GM23248 (cell line): Measurements from ENCODE around the gene PCDHB4. TPM values are rescaled to one million over a fixed set of nuclear protein-coding genes. Genes with fewer than 3 reads are reported as not detected.
"Not testable (repeated sequence)": the region's sequence is repeated elsewhere in the genome, so short reads cannot be mapped to it uniquely, and the experiment has no call there.

Experiments
- DNase-seq: peaks from one replicate; pipeline ENCODE4 v3.0.0-alpha.2; 2015
- H2AFZ ChIP-seq: fragments of 200-600 bp; sonication (generic); 2 replicates; pipeline ENCODE4 v1.6.1; 2016; ENCODE audit warnings: antibody characterized with exemption
- H3F3A ChIP-seq: fragments of 200-600 bp; sonication (generic); 2 replicates; pipeline ENCODE4 v1.6.1; 2016; ENCODE audit warnings: mild to moderate bottlenecking, antibody characterized with exemption, mixed run types; ENCODE audit not compliant: insufficient read depth
- H3K27ac ChIP-seq: fragments of 200-600 bp; sonication (generic); 2 replicates; pipeline ENCODE4 v1.5.1; 2016; ENCODE audit warnings: mild to moderate bottlenecking
- H3K27me3 ChIP-seq: fragments of 200-600 bp; sonication (generic); replicated peaks from 2 replicates; pipeline ENCODE4 v1.6.1; 2016; ENCODE audit warnings: mild to moderate bottlenecking; ENCODE audit not compliant: insufficient read depth
- H3K36me3 ChIP-seq: fragments of 200-600 bp; sonication (generic); 2 replicates; pipeline ENCODE4 v1.6.1; 2016; ENCODE audit warnings: low read depth, mild to moderate bottlenecking
- H3K4me1 ChIP-seq: fragments of 200-600 bp; sonication (generic); 2 replicates; pipeline ENCODE4 v1.6.1; 2016; ENCODE audit warnings: mild to moderate bottlenecking; ENCODE audit not compliant: insufficient read depth
- H3K4me2 ChIP-seq: fragments of 200-600 bp; sonication (generic); one replicate; pipeline ENCODE4 v1.6.1; 2016; ENCODE audit warnings: mild to moderate bottlenecking; ENCODE audit not compliant: unreplicated experiment
- H3K4me3 ChIP-seq: fragments of 200-600 bp; sonication (generic); 2 replicates; pipeline ENCODE4 v1.5.1; 2016; ENCODE audit warnings: mild to moderate bottlenecking
- H3K79me2 ChIP-seq: fragments of 200-600 bp; sonication (generic); 2 replicates; pipeline ENCODE4 v1.6.1; 2016; ENCODE audit warnings: mild to moderate bottlenecking; ENCODE audit not compliant: insufficient read depth
- H3K9ac ChIP-seq: fragments of 200-600 bp; sonication (generic); 2 replicates; pipeline ENCODE4 v1.6.1; 2016; ENCODE audit warnings: mild to moderate bottlenecking
- H3K9me2 ChIP-seq: fragments of 200-600 bp; sonication (generic); 2 replicates; pipeline ENCODE4 v1.6.1; 2016; ENCODE audit warnings: mixed run types, mild to moderate bottlenecking, moderate library complexity; ENCODE audit not compliant: insufficient read depth
- H3K9me3 ChIP-seq: fragments of 200-600 bp; sonication (generic); one replicate; pipeline ENCODE4 v1.6.1; 2017; ENCODE audit warnings: low read depth
- H4K20me1 ChIP-seq: fragments of 200-600 bp; sonication (generic); 2 replicates; pipeline ENCODE4 v1.6.0; 2016; ENCODE audit not compliant: insufficient read depth
- EZH2 ChIP-seq: fragments of 200-600 bp; sonication (generic); IDR thresholded peaks from 2 replicates; pipeline ENCODE4 v1.6.1; 2018; ENCODE audit warnings: antibody characterized with exemption, mild to moderate bottlenecking; ENCODE audit not compliant: insufficient read depth, poor library complexity, severe bottlenecking
- EZH2phosphoT487 ChIP-seq: fragments of 200-600 bp; sonication (generic); IDR thresholded peaks from 2 replicates; pipeline ENCODE4 v1.6.1; 2018; ENCODE audit warnings: antibody characterized with exemption, moderate library complexity, mild to moderate bottlenecking, low read depth; ENCODE audit not compliant: insufficient read depth
- WGBS, 2 experiments: methylation state at CpG; one replicate each; pipeline ENCODE4 v1.1.6; 2015 to 2017; ENCODE audit warnings: low lambda C conversion rate in 2 of 2, low coverage in 1 of 2; ENCODE audit errors: missing lambda C conversion rate in 2 of 2; 5-methylcytosine and 5-hydroxymethylcytosine counted together
- in situ Hi-C: fragments of 300-500 bp; cut with MboI; formaldehyde crosslinking; loops from 2 replicates; pipeline ENCODE4 v1.15.0; 2020
- polyA plus RNA-seq: library from polyadenylated mRNA; unstranded; fragments of >200 nt; fragmentation: Nextera tagmentation; extraction: Ambion mirVana; gene quantifications from 2 replicates; pipeline ENCODE4 v1.2.1, GENCODE V29; 2016
- total RNA-seq: library from RNA; depleted of rRNA; stranded (reverse); fragments of >200 nt; shearing (Covaris generic); gene quantifications from 2 replicates; pipeline ENCODE4 v1.2.3, GENCODE V29; 2014

Gene PCDHB4
- total and polyA plus RNA-seq, 2 experiments from 2014 or later = 0.22 to 1.0 TPM

- TF ChIP-seq EZH2 (no peak), EZH2phosphoT487 (no peak)
- in situ Hi-C loops = no loop called here
- Histone ChIP-seq H4K20me1 (no peaks in the 10 kb centered on the region), H3K4me1 (no peaks in the 10 kb centered on the region), H3K36me3 (no peaks in the 10 kb centered on the region), H3K27me3 (0 out of 2 replicates have a peak, but pooled peaks cover 4% of the 10 kb centered on the region), H3K9me3 (no peaks in the 10 kb centered on the region), H3F3A (no peaks in the 10 kb centered on the region), H3K79me2 (no peaks in the 10 kb centered on the region), H3K9me2 (no peaks in the 10 kb centered on the region), H3K27ac (no peak overlapping the region), H2AFZ (no peak overlapping the region), H3K4me3 (no peak overlapping the region), H3K9ac (no peak overlapping the region), H3K4me2 (no peak overlapping the region)
- peak; percentile 23 for DNase-seq
- WGBS, 2 experiments = 18% methylated on average over 21 of the region's 21 CpGs
These were observed 34.1 kb downstream of the PCDHB4 start for GRCh38 chr5:141155540-141156374.

GRCh38 chr5:141157356-141157755 lies 35.7 kb downstream of the PCDHB4 start:
- H3K9me3 ChIP-seq, H3F3A ChIP-seq, H3K4me2 ChIP-seq, H3K4me3 ChIP-seq, H4K20me1 ChIP-seq, H3K27ac ChIP-seq, in situ Hi-C loops, H2AFZ ChIP-seq, DNase-seq, H3K79me2 ChIP-seq, H3K9ac ChIP-seq, H3K36me3 ChIP-seq, H3K4me1 ChIP-seq, H3K27me3 ChIP-seq, H3K9me2 ChIP-seq: not testable (repeated sequence)
- 46 to 52% methylated on average over 38 of the region's 38 CpGs for WGBS, 2 experiments

- H3F3A ChIP-seq, H3K9ac ChIP-seq, in situ Hi-C loops, H3K4me3 ChIP-seq, H3K4me2 ChIP-seq, H2AFZ ChIP-seq, H3K9me3 ChIP-seq, H4K20me1 ChIP-seq, DNase-seq, H3K4me1 ChIP-seq, H3K36me3 ChIP-seq, H3K27ac ChIP-seq, H3K79me2 ChIP-seq, H3K9me2 ChIP-seq, H3K27me3 ChIP-seq: not testable (repeated sequence)
- WGBS, 2 experiments = 26 to 27% methylated on average over 17 to 26 of the region's 28 CpGs
These were observed 36.3 kb downstream of the PCDHB4 start for GRCh38 chr5:141157901-141158300.

GRCh38 chr5:141172381-141173204 lies 51.0 kb downstream of the PCDHB4 start, which contains the start of gene PCDHB7:
Gene PCDHB7, plus strand, starts transcription at chr5:141172644. Its CDS starts 192 bp downstream, at chr5:141172836.
- H2AFZ ChIP-seq = peak within 1 kb of the TSS; percentile 73

GRCh38 chr5:141174291-141175104 lies 52.9 kb downstream of the PCDHB4 start:
- peaks cover 17% of the 10 kb centered on the region; the same call in 1 of the 2 replicates for H3K27me3 ChIP-seq
- H3K9me2 ChIP-seq, DNase-seq, in situ Hi-C loops, H3K4me1 ChIP-seq, H3K4me2 ChIP-seq, H3K4me3 ChIP-seq, H3K79me2 ChIP-seq, H3K36me3 ChIP-seq, H3F3A ChIP-seq, H4K20me1 ChIP-seq, H2AFZ ChIP-seq, H3K9ac ChIP-seq, H3K9me3 ChIP-seq, H3K27ac ChIP-seq: not testable (repeated sequence)
- 45 to 46% methylated on average over 75 to 77 of the region's 79 CpGs for WGBS, 2 experiments

More at GRCh38 chr5:141172381-141173204, 51.0 kb downstream of the PCDHB4 start, which contains the start of gene PCDHB7:
- Histone ChIP-seq H3K4me3 (peak within 1 kb of the TSS; percentile 50), H3F3A (no peaks in the 10 kb centered on the region), H4K20me1 (no peaks in the 10 kb centered on the region), H3K9ac (no peak within 1 kb of the TSS), H3K9me3 (no peaks in the 10 kb centered on the region), H3K4me2 (peak within 1 kb of the TSS; percentile 75), H3K27ac (no peak within 1 kb of the TSS), H3K4me1 (no peaks in the 10 kb centered on the region), H3K79me2 (no peaks in the 10 kb centered on the region), H3K27me3 (peaks cover 13% of the 10 kb centered on the region; the same call in 1 of the 2 replicates), H3K36me3 (no peaks in the 10 kb centered on the region), H3K9me2 (no peaks in the 10 kb centered on the region)
- peak; percentile 67 for DNase-seq
- TF ChIP-seq EZH2 = no peak
- TF ChIP-seq EZH2phosphoT487 = no peak
- WGBS, 2 experiments = 33% methylated on average over 20 of the region's 20 CpGs
- in situ Hi-C loops = no loop called here
